PC-3 (cell line): Measurements from ENCODE around the gene CHAMP1. TPM values are rescaled to one million over a fixed set of nuclear protein-coding genes. Genes with fewer than 3 reads are reported as not detected.

Source experiments
- ATAC-seq: fragments of 200-7000 bp; cut with Tn5 transposase; 2 replicates; pipeline ENCODE4 v1.9.1; 2020; ENCODE audit warnings: mild to moderate bottlenecking, moderate library complexity
- Bru-seq: library from RNA; stranded (reverse); fragments of 400-500 nt; gene quantifications from one replicate; lab custom pipeline; 2021; lab: Mats Ljungman, UMichigan
- BruChase-seq, 2 experiments: library from RNA; stranded (reverse); fragments of 400-500 nt; gene quantifications; one replicate each; lab custom pipeline; 2021; lab: Mats Ljungman, UMichigan
- BruUV-seq: library from RNA; stranded (reverse); fragments of 400-500 nt; replicated peaks from 2 replicates; lab custom pipeline; 2021; lab: Mats Ljungman, UMichigan
- CTCF ChIA-PET: fragments of 300-600 bp; sonication (Branson Sonifier 250); formaldehyde crosslinking; loops from one replicate; lab custom pipeline; 2022; ENCODE audit warnings: antibody characterized with exemption; lab: Charles Lee
- POLR2A ChIA-PET: fragments of 300-600 bp; sonication (Branson Sonifier 250); formaldehyde crosslinking; loops from one replicate; lab custom pipeline; 2022; ENCODE audit warnings: antibody characterized with exemption; ENCODE audit not compliant: unreplicated experiment; lab: Charles Lee
- DNase-seq: peaks from one replicate; pipeline ENCODE4 v3.0.0-alpha.2; 2015
- H2AFZ ChIP-seq: fragments of 300-600 bp; sonication (generic); 2 replicates; pipeline ENCODE4 v1.6.0; 2016; ENCODE audit warnings: antibody characterized with exemption, low read length
- H3F3A ChIP-seq: fragments of 300-600 bp; sonication (generic); one replicate; pipeline ENCODE4 v1.6.0; 2017; ENCODE audit warnings: antibody characterized with exemption, low read length, control low read depth, mild to moderate bottlenecking; ENCODE audit not compliant: unreplicated experiment
- H3K27ac ChIP-seq: fragments of 300-600 bp; sonication (generic); 2 replicates; pipeline ENCODE4 v1.5.1; 2016; ENCODE audit warnings: mild to moderate bottlenecking, low read length
- H3K27me3 ChIP-seq: fragments of 300-600 bp; sonication (generic); 2 replicates; pipeline ENCODE4 v1.6.1; 2016; ENCODE audit warnings: low read length, mixed read lengths
- H3K36me3 ChIP-seq: fragments of 300-600 bp; sonication (generic); 2 replicates; pipeline ENCODE4 v1.6.1; 2016; ENCODE audit warnings: low read depth, mixed run types, low read length, mixed read lengths
- H3K4me1 ChIP-seq: fragments of 300-600 bp; sonication (generic); 2 replicates; pipeline ENCODE4 v1.5.1; 2016; ENCODE audit warnings: low read length; ENCODE audit not compliant: insufficient read depth
- H3K4me2 ChIP-seq: fragments of 300-600 bp; sonication (generic); 2 replicates; pipeline ENCODE4 v1.6.0; 2016; ENCODE audit warnings: low read length
- H3K4me3 ChIP-seq: fragments of 300-600 bp; sonication (generic); 2 replicates; pipeline ENCODE4 v1.5.1; 2016; ENCODE audit warnings: mild to moderate bottlenecking, low read length, mixed read lengths
- H3K79me2 ChIP-seq: fragments of 300-600 bp; sonication (generic); 2 replicates; pipeline ENCODE4 v1.6.1; 2017; ENCODE audit warnings: low read length, mixed read lengths
- H3K9ac ChIP-seq: fragments of 300-600 bp; sonication (generic); 2 replicates; pipeline ENCODE4 v1.6.0; 2016; ENCODE audit warnings: mild to moderate bottlenecking, low read length
- H3K9me2 ChIP-seq: fragments of 300-600 bp; sonication (generic); replicated peaks from 2 replicates; pipeline ENCODE4 v1.6.1; 2016; ENCODE audit warnings: mixed run types, low read length, mixed read lengths
- H3K9me3 ChIP-seq: fragments of 300-600 bp; sonication (generic); 2 replicates; pipeline ENCODE4 v1.6.1; 2016; ENCODE audit warnings: low read length, mixed read lengths
- H4K20me1 ChIP-seq: fragments of 300-600 bp; sonication (generic); 2 replicates; pipeline ENCODE4 v1.6.1; 2016; ENCODE audit warnings: low read length, mixed read lengths
- CTCF ChIP-seq: fragments of 300-600 bp; sonication (generic); conservative IDR thresholded peaks from 2 replicates; pipeline ENCODE4 v1.5.1; 2017; ENCODE audit warnings: antibody characterized with exemption, low read depth, mild to moderate bottlenecking, low read length
- EZH2 ChIP-seq: fragments of 300-600 bp; sonication (generic); IDR thresholded peaks from one replicate; pipeline ENCODE4 v1.6.1; 2017; ENCODE audit warnings: antibody characterized with exemption, mild to moderate bottlenecking, low read length; ENCODE audit not compliant: unreplicated experiment
- EZH2phosphoT487 ChIP-seq: fragments of 300-600 bp; sonication (generic); IDR thresholded peaks from 2 replicates; pipeline ENCODE4 v1.6.1; 2018; ENCODE audit warnings: mild to moderate bottlenecking, antibody characterized with exemption, low read length, borderline replicate concordance
- intact Hi-C: fragments of 100-400 bp; cut with micrococcal nuclease; formaldehyde crosslinking; loops from 2 replicates; pipeline ENCODE4 v1.9.0; 2023
- long read RNA-seq: library from polyadenylated mRNA; unstranded; transcript quantifications from one replicate; pipeline ENCODE4 v2.0.0, GENCODE V29; 2021; ENCODE audit not compliant: unreplicated experiment
- total RNA-seq: library from RNA; depleted of rRNA; stranded (reverse); fragments of >200 nt; gene quantifications from 2 replicates; pipeline ENCODE4 v1.2.3, GENCODE V29; 2014; rRNA removed

The CHAMP1 gene
- total RNA-seq (8.3 and 10.6 TPM in 2 replicates), Bru-seq, nascent RNA (percentile 76 among the genes with signal in this experiment), BruChase-seq, experiment 1, labeled RNA remaining after a 6-hour chase (percentile 76 among the genes with signal in this experiment), BruChase-seq, experiment 2, labeled RNA remaining after a 2-hour chase (percentile 81 among the genes with signal in this experiment)
- long read RNA-seq, partial matches to known transcripts = 0 of 1 reads
- long read RNA-seq, other reads (novel, unspliced or antisense) = 0 of 1 reads

GRCh38 chr13:114314074-114314912 lies at the start of gene CHAMP1:
Gene CHAMP1 (plus strand): TSS chr13:114314503. CDS start chr13:114323843, 9,340 bp downstream.
- no peaks in the 10 kb centered on the region for H3K36me3 ChIP-seq
- H3K4me3 ChIP-seq = peak within 1 kb of the TSS; percentile 94
- peak within 1 kb of the TSS; percentile 26 for H3K27ac ChIP-seq
- CTCF ChIA-PET = interaction anchor here (0.7 kb wide), 1 partner anchor 723 kb away, joined by 3 read pairs; no protein-coding TSS in a partner anchor
- H3K9me2 ChIP-seq = no peaks in the 10 kb centered on the region
- H3F3A ChIP-seq = no peaks in the 10 kb centered on the region
- H3K9ac ChIP-seq = peak within 1 kb of the TSS; percentile 78
- H4K20me1 ChIP-seq = peaks cover 12% of the 10 kb centered on the region; the same call in 1 of the 2 replicates
- H3K4me1 ChIP-seq = peaks cover 31% of the 10 kb centered on the region
- no peaks in the 10 kb centered on the region for H3K9me3 ChIP-seq
- BruUV-seq = no TSS peak
- H3K4me2 ChIP-seq = peak within 1 kb of the TSS; percentile 98
- no peaks in the 10 kb centered on the region for H3K27me3 ChIP-seq
- intact Hi-C loops = loop anchor here (2.0 kb wide), 1 partner anchor 31 kb away; no protein-coding TSS in a partner anchor
- ATAC-seq (peak; percentile 82), DNase-seq (peak; percentile 93)
- H2AFZ ChIP-seq = peak within 1 kb of the TSS; percentile 76
- POLR2A ChIA-PET = no interaction called here
- TF ChIP-seq CTCF = no peak
- peak; percentile 99 for TF ChIP-seq EZH2phosphoT487
- H3K79me2 ChIP-seq = peaks cover 51% of the 10 kb centered on the region

GRCh38 chr13:114264886-114265611 lies 49.3 kb upstream of the CHAMP1 start:
- H3K27me3 ChIP-seq = no peaks in the 10 kb centered on the region
- no TSS peak for BruUV-seq
- DNase-seq = no peak
- TF ChIP-seq EZH2phosphoT487 = no peak
- TF ChIP-seq CTCF = no peak
- no peak for TF ChIP-seq EZH2
- no peak overlapping the region for H3K4me3 ChIP-seq
- no peaks in the 10 kb centered on the region for H3F3A ChIP-seq
- intact Hi-C loops = no loop called here
- H3K9me3 ChIP-seq = no peaks in the 10 kb centered on the region
- H2AFZ ChIP-seq = no peak overlapping the region
- no peak overlapping the region for H3K4me2 ChIP-seq
- CTCF ChIA-PET = no interaction called here
- no peaks in the 10 kb centered on the region for H3K4me1 ChIP-seq
- peaks cover 49% of the 10 kb centered on the region for H3K36me3 ChIP-seq
- H3K9me2 ChIP-seq = no peaks in the 10 kb centered on the region
- no peak overlapping the region for H3K9ac ChIP-seq
- H3K27ac ChIP-seq = no peak overlapping the region
- no peak for ATAC-seq
- H3K79me2 ChIP-seq = no peaks in the 10 kb centered on the region
- POLR2A ChIA-PET = interaction anchor here (0.6 kb wide), 1 partner anchor 23 kb away, joined by 4 read pairs; no protein-coding TSS in a partner anchor
- no peaks in the 10 kb centered on the region for H4K20me1 ChIP-seq
